A549 (cell line): Measurements from ENCODE around the gene CBARP. TPM values are rescaled to one million over a fixed set of nuclear protein-coding genes. Genes with fewer than 3 reads are reported as not detected.

ENCODE experiments used
- polyA plus RNA-seq, 4 experiments: library from polyadenylated mRNA; depleted of rRNA in 3 of 4; stranded (reverse); fragments of >200 nt; fragmentation: RNase III in 1 of 4; extraction: RNeasy Plus Mini Kit Qiagen cat#74134 plus additional on column Dnase treatment in 1 of 4; gene quantifications; 2 replicates in 3 of 4; 3 replicates in 1 of 4; pipeline ENCODE4 v1.2.3, GENCODE V29; 2011 to 2017

CBARP gene
- polyA plus RNA-seq, 2 of the 4 experiments (the other 2 are of a cell fraction), result 0.19 to 2.0 TPM

Other genes starting within 250 kb of the CBARP start
- 0.65 and 0.67 TPM in 2 replicates for gene GRIN3B, start 237.6 kb downstream of the CBARP start, polyA plus RNA-seq (2011; rRNA removed)
- gene GRIN3B, start 237.6 kb downstream of the CBARP start, polyA plus RNA-seq (2017; fragmentation: RNase III; extraction: RNeasy Plus Mini Kit Qiagen cat#74134 plus additional on column Dnase treatment), result 1.1 to 1.5 TPM (median 1.5 TPM) in 3 replicates
- 45.6 and 53.3 TPM in 2 replicates for gene TMEM259, start 216.9 kb downstream of the CBARP start, polyA plus RNA-seq (2011; rRNA removed)
- gene TMEM259, start 216.9 kb downstream of the CBARP start, polyA plus RNA-seq (2017; fragmentation: RNase III; extraction: RNeasy Plus Mini Kit Qiagen cat#74134 plus additional on column Dnase treatment), result 71.1 to 82.2 TPM (median 78.3 TPM) in 3 replicates
- gene RNU6-2, start 216.5 kb downstream of the CBARP start, polyA plus RNA-seq (2011; rRNA removed), result not detected in 2 replicates
- not detected in 3 replicates for gene RNU6-2, start 216.5 kb downstream of the CBARP start, polyA plus RNA-seq (2017; fragmentation: RNase III; extraction: RNeasy Plus Mini Kit Qiagen cat#74134 plus additional on column Dnase treatment)
- gene CNN2, start 211.4 kb downstream of the CBARP start, polyA plus RNA-seq (2011; rRNA removed), result 31.7 and 32.2 TPM in 2 replicates
- gene CNN2, start 211.4 kb downstream of the CBARP start, polyA plus RNA-seq (2017; fragmentation: RNase III; extraction: RNeasy Plus Mini Kit Qiagen cat#74134 plus additional on column Dnase treatment), result 99.3 to 115 TPM (median 101 TPM) in 3 replicates
- 5.0 and 6.6 TPM in 2 replicates for gene ABCA7, start 197.9 kb downstream of the CBARP start, polyA plus RNA-seq (2011; rRNA removed)
- gene ABCA7, start 197.9 kb downstream of the CBARP start, polyA plus RNA-seq (2017; fragmentation: RNase III; extraction: RNeasy Plus Mini Kit Qiagen cat#74134 plus additional on column Dnase treatment), result 8.8 to 13.5 TPM (median 12.6 TPM) in 3 replicates
- gene ARHGAP45, start 170.8 kb downstream of the CBARP start, polyA plus RNA-seq (2011; rRNA removed), result 0.48 and 1.2 TPM in 2 replicates
- 1.5 to 1.9 TPM (median 1.8 TPM) in 3 replicates for gene ARHGAP45, start 170.8 kb downstream of the CBARP start, polyA plus RNA-seq (2017; fragmentation: RNase III; extraction: RNeasy Plus Mini Kit Qiagen cat#74134 plus additional on column Dnase treatment)
- 81.0 and 99.6 TPM in 2 replicates for gene POLR2E, start 142.6 kb downstream of the CBARP start, polyA plus RNA-seq (2011; rRNA removed)
- gene POLR2E, start 142.6 kb downstream of the CBARP start, polyA plus RNA-seq (2017; fragmentation: RNase III; extraction: RNeasy Plus Mini Kit Qiagen cat#74134 plus additional on column Dnase treatment), result 170 to 181 TPM (median 172 TPM) in 3 replicates
- 223 and 248 TPM in 2 replicates for gene GPX4, start 134.0 kb downstream of the CBARP start, polyA plus RNA-seq (2011; rRNA removed)
- gene GPX4, start 134.0 kb downstream of the CBARP start, polyA plus RNA-seq (2017; fragmentation: RNase III; extraction: RNeasy Plus Mini Kit Qiagen cat#74134 plus additional on column Dnase treatment), result 370 to 402 TPM (median 394 TPM) in 3 replicates
- 6.8 and 8.4 TPM in 2 replicates for gene SBNO2, start 63.7 kb downstream of the CBARP start, polyA plus RNA-seq (2011; rRNA removed)
- 27.0 to 32.0 TPM (median 27.7 TPM) in 3 replicates for gene SBNO2, start 63.7 kb downstream of the CBARP start, polyA plus RNA-seq (2017; fragmentation: RNase III; extraction: RNeasy Plus Mini Kit Qiagen cat#74134 plus additional on column Dnase treatment)
- gene STK11, start 32.2 kb downstream of the CBARP start, polyA plus RNA-seq (2011; rRNA removed), result 12.2 and 16.2 TPM in 2 replicates
- 33.6 to 34.2 TPM (median 34.0 TPM) in 3 replicates for gene STK11, start 32.2 kb downstream of the CBARP start, polyA plus RNA-seq (2017; fragmentation: RNase III; extraction: RNeasy Plus Mini Kit Qiagen cat#74134 plus additional on column Dnase treatment)
- 18.5 and 28.7 TPM in 2 replicates for gene ATP5F1D, start 3.7 kb upstream of the CBARP start, polyA plus RNA-seq (2011; rRNA removed)
- gene ATP5F1D, start 3.7 kb upstream of the CBARP start, polyA plus RNA-seq (2017; fragmentation: RNase III; extraction: RNeasy Plus Mini Kit Qiagen cat#74134 plus additional on column Dnase treatment), result 96.9 to 101 TPM (median 99.7 TPM) in 3 replicates
- gene MIDN, start 10.6 kb upstream of the CBARP start, polyA plus RNA-seq (2011; rRNA removed), result 9.1 and 11.8 TPM in 2 replicates
- 27.7 to 33.4 TPM (median 31.4 TPM) in 3 replicates for gene MIDN, start 10.6 kb upstream of the CBARP start, polyA plus RNA-seq (2017; fragmentation: RNase III; extraction: RNeasy Plus Mini Kit Qiagen cat#74134 plus additional on column Dnase treatment)
- 92.4 and 151 TPM in 2 replicates for gene CIRBP, start 31.3 kb upstream of the CBARP start, polyA plus RNA-seq (2011; rRNA removed)
- 178 to 201 TPM (median 189 TPM) in 3 replicates for gene CIRBP, start 31.3 kb upstream of the CBARP start, polyA plus RNA-seq (2017; fragmentation: RNase III; extraction: RNeasy Plus Mini Kit Qiagen cat#74134 plus additional on column Dnase treatment)
- 22.7 and 24.8 TPM in 2 replicates for gene FAM174C, start 37.5 kb upstream of the CBARP start, polyA plus RNA-seq (2011; rRNA removed)
- 35.6 to 37.6 TPM (median 37.1 TPM) in 3 replicates for gene FAM174C, start 37.5 kb upstream of the CBARP start, polyA plus RNA-seq (2017; fragmentation: RNase III; extraction: RNeasy Plus Mini Kit Qiagen cat#74134 plus additional on column Dnase treatment)
- 0.16 and 0.24 TPM in 2 replicates for gene EFNA2, start 47.9 kb upstream of the CBARP start, polyA plus RNA-seq (2011; rRNA removed)
- gene EFNA2, start 47.9 kb upstream of the CBARP start, polyA plus RNA-seq (2017; fragmentation: RNase III; extraction: RNeasy Plus Mini Kit Qiagen cat#74134 plus additional on column Dnase treatment), result 0.84 to 1.3 TPM (median 1.2 TPM) in 3 replicates
- 18.6 and 19.3 TPM in 2 replicates for gene NDUFS7, start 145.9 kb upstream of the CBARP start, polyA plus RNA-seq (2011; rRNA removed)
- 68.4 to 72.8 TPM (median 68.9 TPM) in 3 replicates for gene NDUFS7, start 145.9 kb upstream of the CBARP start, polyA plus RNA-seq (2017; fragmentation: RNase III; extraction: RNeasy Plus Mini Kit Qiagen cat#74134 plus additional on column Dnase treatment)
- 11.3 and 13.6 TPM in 2 replicates for gene GAMT, start 163.5 kb upstream of the CBARP start, polyA plus RNA-seq (2011; rRNA removed)
- 24.7 to 26.0 TPM (median 25.7 TPM) in 3 replicates for gene GAMT, start 163.5 kb upstream of the CBARP start, polyA plus RNA-seq (2017; fragmentation: RNase III; extraction: RNeasy Plus Mini Kit Qiagen cat#74134 plus additional on column Dnase treatment)
- 47.8 and 58.9 TPM in 2 replicates for gene DAZAP1, start 169.6 kb upstream of the CBARP start, polyA plus RNA-seq (2011; rRNA removed)
- 86.3 to 87.7 TPM (median 86.5 TPM) in 3 replicates for gene DAZAP1, start 169.6 kb upstream of the CBARP start, polyA plus RNA-seq (2017; fragmentation: RNase III; extraction: RNeasy Plus Mini Kit Qiagen cat#74134 plus additional on column Dnase treatment)
- gene RPS15, start 200.4 kb upstream of the CBARP start, polyA plus RNA-seq (2011; rRNA removed), result 485 and 525 TPM in 2 replicates
- gene RPS15, start 200.4 kb upstream of the CBARP start, polyA plus RNA-seq (2017; fragmentation: RNase III; extraction: RNeasy Plus Mini Kit Qiagen cat#74134 plus additional on column Dnase treatment), result 1,370 to 1,458 TPM (median 1,378 TPM) in 3 replicates
- 0.32 and 0.36 TPM in 2 replicates for gene APC2, start 212.1 kb upstream of the CBARP start, polyA plus RNA-seq (2011; rRNA removed)
- 1.3 to 1.6 TPM (median 1.6 TPM) in 3 replicates for gene APC2, start 212.1 kb upstream of the CBARP start, polyA plus RNA-seq (2017; fragmentation: RNase III; extraction: RNeasy Plus Mini Kit Qiagen cat#74134 plus additional on column Dnase treatment)
- gene C19orf25, start 241.2 kb upstream of the CBARP start, polyA plus RNA-seq (2011; rRNA removed), result 6.5 and 8.2 TPM in 2 replicates
- 17.1 to 20.7 TPM (median 18.9 TPM) in 3 replicates for gene C19orf25, start 241.2 kb upstream of the CBARP start, polyA plus RNA-seq (2017; fragmentation: RNase III; extraction: RNeasy Plus Mini Kit Qiagen cat#74134 plus additional on column Dnase treatment)